Measurements from ENCODE around the gene SMC4.
"Not testable (repeated sequence)": the region's sequence is repeated elsewhere in the genome, so short reads cannot be mapped to it uniquely, and the experiment has no call there.

The SMC4 gene

DNA sequence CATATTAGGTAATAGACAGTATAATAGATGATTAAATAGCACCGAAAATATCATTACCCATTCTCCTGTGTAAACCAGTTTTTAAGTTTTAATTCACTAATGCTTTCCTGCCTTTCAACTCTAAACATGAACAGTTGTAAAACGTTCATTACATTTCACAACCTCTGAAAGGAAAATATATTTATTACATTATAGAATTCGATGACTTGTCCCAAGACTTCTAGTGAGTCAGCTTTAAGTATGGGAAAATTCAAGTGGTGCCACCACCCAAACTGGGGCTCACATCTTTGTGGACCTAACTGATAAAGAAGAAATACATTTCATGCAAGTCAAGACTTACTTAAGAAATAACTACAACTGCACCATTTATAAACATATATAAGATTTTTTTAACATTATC lies 48.1 kb downstream of the SMC4 start:
- no peak for DNase-seq

DNA sequence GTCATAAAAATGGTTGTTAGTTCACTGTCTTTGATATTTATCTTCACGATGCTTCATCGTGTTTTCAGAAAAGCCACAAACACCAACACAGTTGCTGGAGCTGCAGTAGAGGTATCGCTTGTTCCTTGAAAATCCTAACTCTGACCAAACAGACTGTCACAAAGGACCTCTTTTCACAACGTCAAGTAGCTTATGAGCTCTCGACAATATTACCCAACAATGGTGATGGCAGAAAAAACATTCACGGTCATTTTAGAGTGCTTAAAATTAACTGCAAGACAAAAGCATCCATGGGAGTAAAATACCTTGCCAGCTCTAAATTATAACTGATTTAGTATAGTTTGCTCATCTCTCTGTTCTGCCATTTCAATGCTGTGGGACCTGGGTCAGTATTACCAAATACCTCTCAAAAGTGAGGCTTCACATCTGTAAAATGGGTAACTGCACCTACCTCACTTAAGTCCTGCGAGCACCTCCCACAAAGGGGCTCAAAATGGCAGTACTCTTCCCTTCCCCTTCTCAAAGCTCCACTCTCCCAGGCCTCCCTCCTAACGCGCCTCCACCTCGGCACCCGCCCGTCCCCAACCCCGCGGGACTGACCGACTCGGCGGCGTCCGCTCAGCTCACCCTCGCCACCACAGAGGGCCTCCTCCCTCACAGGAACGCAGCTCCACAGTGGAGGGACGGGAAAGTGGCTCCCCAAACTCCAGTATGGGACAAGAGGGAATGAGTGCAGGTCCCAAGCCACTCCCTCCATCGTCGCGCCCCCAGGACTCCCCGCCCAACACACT lies 49.6 kb downstream of the SMC4 start:
- no peak for DNase-seq

DNA sequence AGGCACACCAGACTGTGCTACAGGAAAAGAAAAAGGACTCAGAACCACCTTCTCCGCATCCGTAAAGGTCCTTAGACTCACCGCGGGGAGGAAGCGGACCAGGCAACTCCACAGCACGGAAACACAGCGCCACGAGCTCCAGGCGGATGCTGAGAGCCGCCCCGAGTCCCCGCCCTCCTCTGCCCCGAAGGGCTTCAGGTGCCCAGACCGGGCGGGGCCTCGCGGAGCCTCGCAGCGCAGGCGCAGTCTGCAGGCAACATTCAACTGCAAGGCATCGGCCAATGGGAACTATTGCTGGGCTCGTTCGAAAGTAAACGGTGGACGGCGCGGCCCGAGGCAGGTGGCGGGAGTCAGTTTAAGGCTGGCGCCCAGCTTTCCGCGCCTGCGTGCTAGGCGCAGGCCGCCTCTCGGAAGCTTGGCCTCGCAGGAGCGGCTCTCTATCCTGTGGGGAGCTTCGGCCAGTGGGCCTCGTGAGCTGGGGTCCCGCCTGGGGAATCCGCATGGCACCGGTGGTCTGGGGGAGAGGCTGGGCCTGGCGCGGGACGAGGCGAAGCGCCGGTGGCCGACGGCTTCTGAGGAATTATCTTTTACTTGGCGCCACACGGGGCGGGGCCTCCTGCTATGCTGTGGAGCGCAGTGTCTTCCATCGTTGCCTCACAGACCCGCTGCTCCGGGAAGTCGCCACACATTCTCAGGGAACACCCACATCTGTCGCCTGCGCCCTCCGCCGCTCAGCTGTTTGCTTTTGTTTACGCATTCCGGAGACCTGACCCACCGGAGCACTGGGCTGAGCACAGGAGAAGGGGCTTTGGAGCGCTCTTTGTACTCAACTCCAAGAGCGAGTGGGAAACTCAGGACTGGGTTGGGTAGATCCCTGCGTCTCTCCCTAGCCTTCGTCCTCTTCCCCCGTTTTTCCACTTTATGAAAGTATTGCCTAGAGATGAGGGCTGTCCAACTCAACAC lies 50.5 kb downstream of the SMC4 start, which contains the start of gene TRIM59:
Gene TRIM59, minus strand, starts transcription at position 151 of the 963 bp plus-strand sequence. CDS start 10,603 bp downstream, outside the sequence.
- peak; percentile 98 for DNase-seq

GRCh38 chr3:160450846-160451245 lies 51.4 kb downstream of the SMC4 start:
- DNase-seq = no peak

DNA sequence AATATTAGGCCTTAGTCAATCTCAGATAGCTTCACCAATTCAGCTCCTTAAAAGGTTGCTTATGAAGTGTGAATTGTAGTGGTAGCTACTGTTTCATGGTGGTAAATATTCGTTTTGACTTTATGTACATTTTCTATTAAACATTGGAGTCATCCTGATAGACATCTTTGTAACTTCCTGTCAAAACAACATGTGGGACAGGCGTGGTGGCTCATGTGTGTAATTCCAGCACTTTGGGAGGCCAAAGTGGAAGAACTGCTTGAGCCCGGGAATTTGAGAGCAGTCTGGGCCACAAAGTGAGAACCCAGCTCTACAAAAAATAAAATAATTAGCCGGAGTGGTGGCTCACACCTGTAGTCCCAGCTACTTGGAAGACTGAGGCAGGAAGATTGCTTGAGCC lies 52.2 kb downstream of the SMC4 start:
- DNase-seq = no peak

GRCh38 chr3:160452251-160452650 lies 52.8 kb downstream of the SMC4 start:
- DNase-seq = not testable (repeated sequence)

GRCh38 chr3:160454995-160455394 lies 55.5 kb downstream of the SMC4 start:
- DNase-seq = no peak

DNA sequence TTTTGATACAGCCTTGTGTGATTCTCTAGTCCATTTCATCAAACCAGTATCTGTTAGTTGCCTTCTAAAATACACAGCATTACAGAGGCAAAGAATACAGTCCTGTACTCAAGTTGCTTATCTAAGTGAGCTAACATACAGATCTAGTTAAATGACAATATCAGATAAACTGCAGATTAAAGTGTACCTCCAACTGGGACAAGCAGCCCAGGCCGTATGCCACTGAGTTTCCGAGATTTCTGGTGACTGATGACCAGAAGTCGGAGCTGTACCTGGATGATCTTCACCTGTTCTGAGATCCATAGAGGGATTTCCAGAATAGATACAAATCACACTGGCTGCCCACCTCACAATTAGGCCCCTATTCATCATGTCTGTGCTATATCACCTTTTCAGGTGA lies 56.4 kb downstream of the SMC4 start:
- DNase-seq = no peak

GRCh38 chr3:160458151-160458550 lies 58.7 kb downstream of the SMC4 start:
- DNase-seq = no peak

GRCh38 chr3:160459450-160459970 lies 60.1 kb downstream of the SMC4 start:
- no peak for DNase-seq

DNA sequence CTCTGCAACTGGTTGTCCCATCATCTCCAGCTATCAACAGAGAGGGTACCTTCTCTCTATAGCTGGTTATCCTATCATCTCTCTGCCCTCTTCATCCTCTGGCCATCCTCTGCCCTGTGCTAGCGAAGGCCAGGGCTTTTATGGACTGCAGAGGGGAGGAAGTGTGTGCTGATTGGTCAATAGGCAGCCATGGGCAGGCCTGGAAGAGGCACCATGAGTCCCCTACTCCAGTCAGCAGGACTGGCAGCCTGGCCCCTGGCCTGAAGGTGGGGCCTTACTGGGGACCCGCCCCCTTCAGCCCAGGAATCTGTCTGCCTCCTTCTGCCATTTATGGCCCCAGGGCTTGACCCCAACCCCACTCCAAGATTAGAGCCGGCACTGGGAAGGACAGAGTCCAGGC lies 60.6 kb downstream of the SMC4 start:
- DNase-seq = no peak

GRCh38 chr3:160464321-160464720 lies 64.9 kb downstream of the SMC4 start:
- DNase-seq = no peak

- DNase-seq = no peak
Observed at GRCh38 chr3:160464971-160465370, 65.5 kb downstream of the SMC4 start.

DNA sequence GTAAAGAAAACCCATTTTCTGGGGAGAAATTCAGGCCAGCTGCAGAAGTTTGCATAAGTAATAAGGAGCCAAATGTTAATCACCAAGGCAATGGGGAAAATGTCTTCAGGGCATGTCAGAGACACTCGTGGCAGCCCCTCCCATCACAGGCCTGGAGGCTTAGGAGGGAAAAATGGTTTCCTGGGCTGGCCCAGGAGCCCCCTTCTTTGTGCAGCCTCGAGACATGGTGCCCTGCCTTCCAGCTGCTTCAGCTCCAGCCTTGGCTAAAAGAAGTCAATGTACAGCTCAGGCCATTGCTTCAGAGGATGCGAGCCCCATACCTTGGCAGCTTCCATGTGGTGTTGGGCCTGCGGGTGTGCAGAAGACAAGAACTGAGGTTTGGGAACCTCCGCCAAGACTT lies 70.7 kb downstream of the SMC4 start:
- no peak for DNase-seq

DNA sequence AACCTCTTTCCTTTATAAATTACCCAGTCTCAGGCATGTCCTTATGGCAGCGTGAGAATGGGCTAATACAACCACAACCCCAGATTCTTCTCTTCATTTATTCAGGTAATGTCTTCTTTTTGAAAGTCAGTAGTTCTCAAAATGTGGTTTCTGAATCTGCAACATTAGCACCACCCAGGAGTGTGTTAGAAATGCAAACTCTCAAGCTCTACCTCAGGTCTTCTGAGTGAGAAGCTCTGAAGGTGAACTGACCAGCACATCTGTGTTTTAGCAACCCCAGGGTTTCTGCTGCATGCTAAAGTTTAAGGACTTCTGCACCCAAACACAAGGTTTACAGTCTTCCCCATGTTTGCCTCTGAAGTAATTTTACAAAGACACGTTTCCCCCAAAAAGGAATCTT lies 72.4 kb downstream of the SMC4 start:
- no peak for DNase-seq

- DNase-seq = no peak
Observed at GRCh38 chr3:160472344-160472743, 72.9 kb downstream of the SMC4 start.

GRCh38 chr3:160473221-160473620 lies 73.8 kb downstream of the SMC4 start:
- DNase-seq = no peak

GRCh38 chr3:160473978-160474377 lies 74.5 kb downstream of the SMC4 start:
- peak; percentile 20 for DNase-seq

GRCh38 chr3:160474416-160474838 lies 75.0 kb downstream of the SMC4 start:
- DNase-seq = peak; percentile 17

DNA sequence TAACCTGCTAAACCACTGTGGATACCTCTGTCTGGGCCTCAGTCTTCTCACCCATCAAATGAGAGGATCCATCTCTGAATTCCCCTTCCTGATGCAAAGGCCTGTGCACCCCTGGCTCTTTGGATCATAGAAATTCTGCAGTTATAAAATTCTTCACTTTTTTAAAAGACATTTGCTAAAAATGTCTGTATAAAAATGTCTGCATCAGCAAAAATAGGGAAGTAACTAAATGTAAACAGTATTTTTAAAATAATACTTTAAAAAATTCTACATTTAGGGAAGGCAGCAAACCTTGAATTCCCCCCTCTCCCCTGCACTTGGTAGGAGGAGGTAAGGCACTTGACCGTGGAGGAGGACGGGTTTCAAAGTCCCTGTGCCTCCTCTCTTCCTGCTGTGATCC lies 75.7 kb downstream of the SMC4 start:
- DNase-seq = no peak

- DNase-seq = no peak
Observed at GRCh38 chr3:160475884-160476283, 76.4 kb downstream of the SMC4 start.

DNA sequence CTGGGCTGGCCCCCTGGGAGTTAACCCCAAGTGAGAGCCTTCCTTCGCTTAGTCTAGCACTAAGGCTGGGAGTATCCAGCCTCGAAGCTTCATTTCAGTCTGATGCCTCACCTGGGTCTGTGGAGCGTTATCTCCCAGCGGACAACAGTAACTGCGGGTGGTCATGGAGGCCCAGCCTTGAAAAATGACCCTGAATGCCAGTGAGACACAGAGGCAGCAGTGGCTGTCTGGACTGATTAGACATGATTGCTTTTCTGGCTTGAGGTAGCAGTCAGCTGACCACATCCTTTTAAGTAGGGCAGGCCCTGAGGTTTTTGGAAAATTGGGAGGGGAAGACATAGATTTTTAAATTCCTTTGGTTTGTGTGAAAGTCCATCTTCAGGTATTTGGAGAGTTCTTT lies 78.3 kb downstream of the SMC4 start:
- peak; percentile 59 for DNase-seq

GRCh38 chr3:160478338-160478737 lies 78.9 kb downstream of the SMC4 start:
- DNase-seq = no peak

GRCh38 chr3:160479376-160479775 lies 79.9 kb downstream of the SMC4 start:
- no peak for DNase-seq
